HG03378 (cell line): ENCODE measurements around the gene SLC29A2.
"Not testable (repeated sequence)": the region's sequence is repeated elsewhere in the genome, so short reads cannot be mapped to it uniquely, and the experiment has no call there.

Source experiments
- ATAC-seq: cut with Tn5 transposase; IDR thresholded peaks from one replicate; pipeline ENCODE4 v1.9.1; 2021; ENCODE audit warnings: mild to moderate bottlenecking, moderate library complexity; ENCODE audit not compliant: unreplicated experiment

The SLC29A2 gene

DNA sequence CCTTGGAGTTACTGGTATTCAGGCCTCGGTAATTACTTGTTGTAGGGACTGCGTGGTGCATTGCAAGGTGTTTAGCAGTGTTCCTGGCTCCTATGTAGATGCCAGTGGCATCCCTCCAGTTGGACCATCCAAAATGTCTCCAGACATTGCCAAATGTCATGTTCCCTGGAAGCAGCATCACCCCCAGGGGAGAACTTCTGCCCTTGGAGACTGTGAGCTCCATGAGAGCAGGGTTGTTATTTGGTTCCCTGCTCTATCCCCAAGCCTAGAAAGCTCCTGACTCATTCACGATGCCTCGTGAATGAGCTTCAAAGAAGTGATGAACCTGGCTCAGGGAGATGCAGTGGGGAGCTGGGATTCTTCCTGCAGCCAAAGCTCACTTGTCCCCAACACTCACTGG is 50.0 kb downstream of the SLC29A2 start:
- no peak for ATAC-seq

- not testable (repeated sequence) for ATAC-seq
Observed at GRCh38 chr11:66320748-66321147, 50.8 kb downstream of the SLC29A2 start.

DNA sequence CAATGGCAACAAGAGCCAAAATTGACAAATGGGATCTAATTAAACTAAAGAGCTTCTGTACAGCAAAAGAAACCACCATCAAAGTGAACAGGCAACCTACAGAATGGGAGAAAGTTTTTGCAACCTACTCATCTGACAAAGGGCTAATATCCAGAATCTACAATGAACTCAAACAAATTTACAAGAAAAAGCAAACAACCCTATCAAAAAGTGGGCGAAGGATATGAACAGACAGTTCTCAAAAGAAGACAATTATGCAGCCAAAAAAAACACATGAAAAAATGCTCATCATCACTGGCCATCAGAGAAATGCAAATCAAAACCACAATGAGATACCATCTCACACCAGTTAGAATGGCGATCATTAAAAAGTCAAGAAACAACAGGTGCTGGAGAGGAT is 51.3 kb downstream of the SLC29A2 start:
- ATAC-seq: not testable (repeated sequence)

- ATAC-seq: no peak
Observed at GRCh38 chr11:66318600-66318970, 53.0 kb downstream of the SLC29A2 start.

GRCh38 chr11:66317723-66318599 is 53.6 kb downstream of the SLC29A2 start:
- ATAC-seq: no peak

GRCh38 chr11:66317322-66317722 is 54.2 kb downstream of the SLC29A2 start:
- ATAC-seq: no peak

DNA sequence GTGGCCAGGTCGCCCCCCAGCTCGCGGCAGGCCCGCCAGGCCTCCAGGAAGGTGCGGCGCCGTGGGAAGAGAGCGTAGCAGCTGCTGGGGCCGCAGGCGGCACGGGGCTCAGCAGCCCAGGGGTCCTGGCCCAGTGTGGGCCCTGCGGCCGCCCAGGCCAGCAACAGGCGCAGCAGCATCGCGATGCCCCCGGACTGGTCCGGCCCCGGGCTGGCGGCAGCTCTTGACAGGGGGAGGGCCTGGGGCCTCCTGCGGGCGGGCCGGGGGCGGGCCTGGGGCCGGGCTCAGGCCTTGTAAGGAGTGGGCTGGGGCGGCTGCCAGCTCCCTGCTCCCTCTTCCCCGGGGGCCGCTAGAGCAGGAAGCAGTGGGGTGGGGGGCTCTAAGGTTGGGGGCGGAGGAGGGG is 54.7 kb downstream of the SLC29A2 start, which contains the start of gene CD248:
CD248 (minus strand) TSS at position 196 of the 403 bp plus-strand sequence; CDS start at position 179, 17 bp downstream.
- no peak for ATAC-seq

DNA sequence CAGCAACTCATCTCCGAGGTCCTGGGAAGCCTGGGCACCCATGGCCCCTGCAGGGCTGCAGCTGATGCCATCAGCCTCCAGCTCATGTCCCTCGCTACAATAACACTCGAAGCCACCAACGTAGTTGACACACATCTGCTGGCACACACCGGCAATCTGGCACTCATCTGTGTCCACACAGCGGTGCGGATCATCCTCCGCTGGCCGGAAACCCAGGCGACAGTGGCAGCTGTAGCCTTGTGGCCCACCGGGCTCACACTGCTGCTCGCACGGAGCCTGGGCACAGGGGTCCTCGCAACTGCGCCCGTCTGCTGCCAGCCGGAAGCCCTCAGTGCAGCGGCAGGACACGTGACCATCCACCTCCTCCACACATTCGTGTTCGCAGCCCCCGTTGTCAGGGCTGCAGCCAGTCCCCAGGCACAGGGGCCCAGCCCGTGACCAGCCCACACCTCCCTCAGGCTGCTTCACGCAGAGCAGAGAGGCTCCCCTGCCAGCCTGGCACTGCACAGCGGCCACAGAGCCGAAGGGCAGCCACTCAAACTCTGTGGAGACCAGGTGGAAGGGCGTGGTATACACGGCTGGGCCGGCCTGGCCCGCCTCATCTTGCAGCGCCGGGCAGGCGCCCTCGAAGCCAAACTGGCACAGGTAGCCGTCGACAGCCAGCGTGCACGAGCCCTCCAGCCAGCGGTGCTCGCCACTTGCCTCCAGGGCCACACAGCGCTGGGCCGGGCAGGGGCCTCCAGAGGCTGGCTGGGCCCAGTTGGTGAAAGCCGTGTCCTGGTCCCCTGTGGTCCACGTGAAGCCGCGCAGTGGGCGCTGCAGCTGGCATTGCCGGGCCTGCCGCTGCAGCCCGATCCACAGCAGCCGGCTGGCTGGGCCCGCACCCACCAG is 55.4 kb downstream of the SLC29A2 start:
- ATAC-seq: no peak

DNA sequence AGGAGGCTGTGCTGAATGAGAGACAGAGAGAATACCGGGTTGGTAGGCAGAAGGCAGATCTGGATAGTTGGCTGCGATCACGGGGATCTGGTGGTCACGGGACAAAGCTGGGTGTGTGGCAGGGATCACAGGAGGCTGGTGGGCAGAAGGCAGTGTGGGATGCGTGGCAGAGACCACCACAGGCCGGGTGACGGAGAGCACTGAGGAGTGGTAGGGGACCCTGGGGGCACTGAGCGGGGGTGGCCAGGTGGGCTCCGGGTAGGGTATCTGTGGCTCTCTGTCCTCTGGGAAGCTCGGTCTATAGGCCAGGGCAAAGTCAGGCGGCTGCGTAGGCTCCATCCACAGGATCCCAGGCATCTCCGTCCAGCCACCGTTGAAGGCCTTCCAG is 56.1 kb downstream of the SLC29A2 start:
- ATAC-seq: no peak

GRCh38 chr11:66314561-66315497 is 56.7 kb downstream of the SLC29A2 start:
- no peak for ATAC-seq

DNA sequence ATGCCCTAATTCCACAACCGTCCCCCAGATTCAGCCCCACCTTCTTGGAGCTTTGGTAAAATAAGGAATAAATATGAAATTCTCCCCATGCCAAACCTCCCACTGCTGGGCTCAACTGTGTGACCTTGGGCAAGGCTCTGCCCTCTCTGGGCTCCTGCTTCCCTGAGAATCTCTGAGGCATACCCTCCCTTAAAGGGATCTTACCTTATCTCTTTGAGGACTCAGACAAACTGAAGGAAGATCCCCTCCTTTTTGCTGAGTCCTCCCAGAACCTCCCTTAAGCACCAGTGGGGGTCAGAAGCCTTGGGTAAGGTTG is 57.4 kb downstream of the SLC29A2 start:
- no peak for ATAC-seq

- ATAC-seq: no peak
Observed at GRCh38 chr11:66313321-66314185, 58.0 kb downstream of the SLC29A2 start.

GRCh38 chr11:66312549-66313320 is 58.8 kb downstream of the SLC29A2 start:
- peak; percentile 42 for ATAC-seq
